HEK293 (cell line): ENCODE results near the gene RIN1.

Experiments
- CTCF ChIA-PET: fragments of 350-600 bp; formaldehyde crosslinking; extraction: SDS; loops from one replicate; lab custom pipeline; 2021; ENCODE audit warnings: antibody characterized with exemption; lab: Yijun Ruan, JAX
- POLR2A ChIA-PET: fragments of 300-600 bp; formaldehyde crosslinking; extraction: SDS; loops from one replicate; lab custom pipeline; 2020; ENCODE audit warnings: antibody characterized with exemption, inconsistent platforms; lab: Yijun Ruan, JAX
- H3K27ac ChIP-seq: fragments of 200-500 bp; sonication (Bioruptor generic); 2 replicates; pipeline ENCODE4 v1.5.1; 2014; ENCODE audit warnings: low read depth, low read length, control low read depth, inconsistent platforms; ENCODE audit errors: extremely low read depth
- H3K36me3 ChIP-seq, 2 experiments: fragments of 200-500 bp in 1 of 2; sonication (Bioruptor generic) in 1 of 2; 1 replicate in 1 of 2; 2 replicates in 1 of 2; pipeline ENCODE4 v1.5.1; 2014 to 2017; ENCODE audit warnings: inconsistent platforms in 2 of 2, low read length in 2 of 2; ENCODE audit not compliant: control insufficient read depth in 2 of 2, insufficient read depth in 1 of 2
- H3K4me1 ChIP-seq: fragments of 200-500 bp; sonication (Bioruptor generic); 2 replicates; pipeline ENCODE4 v1.5.1; 2014; ENCODE audit warnings: mild to moderate bottlenecking, low read length, inconsistent platforms; ENCODE audit not compliant: control insufficient read depth, insufficient read depth
- H3K4me3 ChIP-seq: 2 replicates; pipeline ENCODE4 v1.5.1; 2011; ENCODE audit warnings: low read depth, mild to moderate bottlenecking, control low read depth, low read length, moderate library complexity
- H3K9me3 ChIP-seq: fragments of 200-500 bp; sonication (Bioruptor generic); 2 replicates; pipeline ENCODE4 v1.5.1; 2014; ENCODE audit warnings: low read depth, low read length, inconsistent platforms; ENCODE audit not compliant: control insufficient read depth, insufficient read depth
- GLI4 ChIP-seq: fragments of 450-650 bp; formaldehyde crosslinking; IDR thresholded peaks from 2 replicates; pipeline ENCODE4 v1.5.1; 2016; ENCODE audit warnings: missing biosample characterization, missing genetic modification characterization
- HOXD13 ChIP-seq: sonication (generic); formaldehyde crosslinking; IDR thresholded peaks from 2 replicates; pipeline ENCODE4 v1.8.0; 2022; ENCODE audit warnings: missing genetic modification reagents, borderline replicate concordance
- KLF8 ChIP-seq: fragments of 450-650 bp; formaldehyde crosslinking; IDR thresholded peaks from 2 replicates; pipeline ENCODE4 v1.5.1; 2016; ENCODE audit warnings: missing biosample characterization, missing genetic modification characterization
- MEIS1 ChIP-seq: sonication (generic); formaldehyde crosslinking; IDR thresholded peaks from 2 replicates; pipeline ENCODE4 v1.8.1; 2022; ENCODE audit warnings: missing genetic modification reagents, mild to moderate bottlenecking, borderline replicate concordance
- OSR2 ChIP-seq: fragments of 450-650 bp; formaldehyde crosslinking; IDR thresholded peaks from 2 replicates; pipeline ENCODE4 v1.5.1; 2016; ENCODE audit warnings: missing biosample characterization, missing genetic modification characterization
- OVOL3 ChIP-seq: fragments of 450-650 bp; formaldehyde crosslinking; IDR thresholded peaks from 2 replicates; pipeline ENCODE4 v1.5.1; 2016; ENCODE audit warnings: missing biosample characterization, missing genetic modification characterization
- SCRT1 ChIP-seq: fragments of 450-650 bp; formaldehyde crosslinking; IDR thresholded peaks from 2 replicates; pipeline ENCODE4 v1.5.1; 2016; ENCODE audit warnings: missing biosample characterization, missing genetic modification characterization, borderline replicate concordance
- ZBTB1 ChIP-seq: fragments of 450-650 bp; formaldehyde crosslinking; IDR thresholded peaks from 2 replicates; pipeline ENCODE4 v1.5.1; 2016; ENCODE audit warnings: missing biosample characterization, missing genetic modification characterization
- ZBTB17 ChIP-seq: fragments of 450-650 bp; formaldehyde crosslinking; IDR thresholded peaks from 2 replicates; pipeline ENCODE4 v1.5.1; 2016; ENCODE audit warnings: missing biosample characterization, missing genetic modification characterization
- ZBTB21 ChIP-seq: fragments of 450-650 bp; formaldehyde crosslinking; IDR thresholded peaks from 2 replicates; pipeline ENCODE4 v1.5.1; 2017; ENCODE audit warnings: missing biosample characterization, missing genetic modification characterization
- ZBTB48 ChIP-seq: fragments of 450-650 bp; formaldehyde crosslinking; IDR thresholded peaks from 2 replicates; pipeline ENCODE4 v1.5.1; 2016; ENCODE audit warnings: missing biosample characterization, missing genetic modification characterization
- ZIC2 ChIP-seq: fragments of 450-650 bp; formaldehyde crosslinking; IDR thresholded peaks from 2 replicates; pipeline ENCODE4 v1.5.1; 2016; ENCODE audit warnings: missing biosample characterization, missing genetic modification characterization
- ZNF140 ChIP-seq: fragments of 450-650 bp; formaldehyde crosslinking; IDR thresholded peaks from 2 replicates; pipeline ENCODE4 v1.5.1; 2016; ENCODE audit warnings: missing biosample characterization, missing genetic modification characterization
- ZNF157 ChIP-seq: fragments of 450-650 bp; formaldehyde crosslinking; IDR thresholded peaks from 2 replicates; pipeline ENCODE4 v1.5.1; 2016; ENCODE audit warnings: missing biosample characterization, missing genetic modification characterization
- ZNF184 ChIP-seq: fragments of 450-650 bp; IDR thresholded peaks from 2 replicates; pipeline ENCODE4 v1.5.1; 2018; ENCODE audit warnings: missing biosample characterization, mild to moderate bottlenecking, missing genetic modification characterization
- ZNF223 ChIP-seq: fragments of 450-650 bp; formaldehyde crosslinking; IDR thresholded peaks from 2 replicates; pipeline ENCODE4 v1.5.1; 2016; ENCODE audit warnings: missing biosample characterization, missing genetic modification characterization
- ZNF266 ChIP-seq: fragments of 450-650 bp; formaldehyde crosslinking; IDR thresholded peaks from 2 replicates; pipeline ENCODE4 v1.5.1; 2016; ENCODE audit warnings: missing biosample characterization, missing genetic modification characterization, low read depth
- ZNF292 ChIP-seq: fragments of 450-650 bp; formaldehyde crosslinking; IDR thresholded peaks from 2 replicates; pipeline ENCODE4 v1.5.1; 2016; ENCODE audit warnings: low read depth, missing biosample characterization, missing genetic modification characterization, borderline replicate concordance
- ZNF335 ChIP-seq: fragments of 450-650 bp; formaldehyde crosslinking; conservative IDR thresholded peaks from 2 replicates; pipeline ENCODE4 v1.5.1; 2016; ENCODE audit warnings: missing biosample characterization, missing genetic modification characterization
- ZNF366 ChIP-seq: fragments of 450-650 bp; formaldehyde crosslinking; conservative IDR thresholded peaks from 2 replicates; pipeline ENCODE4 v1.5.1; 2016; ENCODE audit warnings: missing biosample characterization, missing genetic modification characterization
- ZNF404 ChIP-seq: fragments of 450-650 bp; formaldehyde crosslinking; IDR thresholded peaks from 2 replicates; pipeline ENCODE4 v1.5.1; 2017; ENCODE audit warnings: missing biosample characterization, missing genetic modification characterization
- ZNF426 ChIP-seq: fragments of 450-650 bp; formaldehyde crosslinking; IDR thresholded peaks from 2 replicates; pipeline ENCODE4 v1.5.1; 2017; ENCODE audit warnings: missing biosample characterization, missing genetic modification characterization, mild to moderate bottlenecking, inconsistent platforms, moderate library complexity
- ZNF548 ChIP-seq: fragments of 450-650 bp; formaldehyde crosslinking; IDR thresholded peaks from 2 replicates; pipeline ENCODE4 v1.5.1; 2016; ENCODE audit warnings: missing biosample characterization, missing genetic modification characterization
- ZNF555 ChIP-seq: fragments of 450-650 bp; formaldehyde crosslinking; conservative IDR thresholded peaks from 2 replicates; pipeline ENCODE4 v1.5.1; 2017; ENCODE audit warnings: missing biosample characterization, mild to moderate bottlenecking, missing genetic modification characterization, inconsistent platforms
- ZNF571 ChIP-seq: fragments of 450-650 bp; formaldehyde crosslinking; IDR thresholded peaks from 2 replicates; pipeline ENCODE4 v1.5.0; 2017; ENCODE audit warnings: missing biosample characterization, missing genetic modification characterization
- ZNF600 ChIP-seq: fragments of 450-650 bp; formaldehyde crosslinking; IDR thresholded peaks from 2 replicates; pipeline ENCODE4 v1.5.1; 2016; ENCODE audit warnings: missing biosample characterization, missing genetic modification characterization
- ZNF660 ChIP-seq: fragments of 450-650 bp; IDR thresholded peaks from 2 replicates; pipeline ENCODE4 v1.5.1; 2018; ENCODE audit warnings: missing biosample characterization, mild to moderate bottlenecking, missing genetic modification characterization
- ZNF792 ChIP-seq: fragments of 450-650 bp; formaldehyde crosslinking; IDR thresholded peaks from 2 replicates; pipeline ENCODE4 v1.5.1; 2016; ENCODE audit warnings: missing biosample characterization, missing genetic modification characterization
- ZNF830 ChIP-seq: fragments of 450-650 bp; IDR thresholded peaks from 2 replicates; pipeline ENCODE4 v1.5.0; 2018; ENCODE audit warnings: missing biosample characterization, missing genetic modification characterization, low read depth, mild to moderate bottlenecking, moderate library complexity
- TF ChIP-seq, protein P1 (sequence below): fragments of 450-650 bp; formaldehyde crosslinking; IDR thresholded peaks from 2 replicates; pipeline ENCODE4 v1.5.0; 2017; ENCODE audit warnings: missing biosample characterization, missing genetic modification characterization, borderline replicate concordance
- TF ChIP-seq, protein P2 (sequence below): fragments of 450-650 bp; formaldehyde crosslinking; IDR thresholded peaks from 2 replicates; pipeline ENCODE4 v1.5.1; 2016; ENCODE audit warnings: missing biosample characterization, missing genetic modification characterization

The RIN1 gene

DNA sequence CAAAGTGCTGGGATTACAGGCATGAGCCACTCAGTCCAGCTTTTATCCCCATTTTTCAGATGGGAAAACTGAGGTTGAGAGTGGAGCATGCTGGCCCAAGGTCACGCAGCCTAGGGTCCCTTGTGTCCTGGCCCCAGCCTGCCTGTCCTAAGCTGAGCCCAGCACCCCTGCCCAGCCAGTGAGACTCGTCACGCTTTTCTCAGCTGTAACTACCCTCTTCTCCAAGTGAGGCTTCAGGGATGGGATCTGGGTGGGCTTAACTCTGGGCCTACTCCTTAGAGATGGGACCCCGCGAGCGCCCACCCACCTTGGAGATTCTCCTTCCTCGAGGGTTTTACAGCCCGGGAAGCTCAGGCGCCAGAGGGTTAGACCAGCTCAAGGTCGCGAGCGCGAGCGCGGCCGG is 44.9 kb downstream of the RIN1 start (continued):
- TF ChIP-seq ZNF335 (tag by site-specific recombination) (peak; percentile 69), ZNF184 (tag by site-specific recombination) (no peak), OSR2 (tag by site-specific recombination) (no peak), KLF8 (tag by site-specific recombination) (no peak), OVOL3 (tag by site-specific recombination) (no peak), ZNF292 (tag by site-specific recombination) (no peak), MEIS1 (no peak), ZNF426 (no peak)

DNA sequence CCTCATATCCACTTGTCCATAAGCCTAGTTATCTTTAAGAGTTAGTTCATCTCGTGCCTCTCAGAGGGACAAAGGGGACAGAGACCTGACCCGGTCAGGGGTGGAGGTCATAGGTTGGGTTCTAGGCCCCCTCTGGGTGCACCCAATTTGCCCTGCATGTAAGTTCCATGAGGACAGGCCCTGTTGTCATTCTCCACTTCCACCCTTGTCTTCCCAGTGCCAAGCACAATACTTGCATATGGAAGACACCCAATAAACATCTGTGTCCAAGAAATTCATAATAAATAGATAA is 46.0 kb downstream of the RIN1 start:
- ChIA-PET POLR2A (no interaction called here), CTCF (interaction anchor here (1.5 kb wide), 1 partner anchor 10 kb away, joined by 5 read pairs; no protein-coding TSS in a partner anchor)
- Histone ChIP-seq H3K9me3 (no peaks in the 10 kb centered on the region), H3K36me3 (peaks cover 0 to 15% of the 10 kb centered on the region in 2 experiments; a peak in 1 of 3 replicates), H3K27ac (no peak overlapping the region), H3K4me3 (no peak overlapping the region), H3K4me1 (no peaks in the 10 kb centered on the region)
- TF ChIP-seq OVOL3 (tag by site-specific recombination): no peak
- TF ChIP-seq ZBTB48 (tag by site-specific recombination): no peak
- no peak for TF ChIP-seq ZNF335 (tag by site-specific recombination)
- TF ChIP-seq, protein P1, sequence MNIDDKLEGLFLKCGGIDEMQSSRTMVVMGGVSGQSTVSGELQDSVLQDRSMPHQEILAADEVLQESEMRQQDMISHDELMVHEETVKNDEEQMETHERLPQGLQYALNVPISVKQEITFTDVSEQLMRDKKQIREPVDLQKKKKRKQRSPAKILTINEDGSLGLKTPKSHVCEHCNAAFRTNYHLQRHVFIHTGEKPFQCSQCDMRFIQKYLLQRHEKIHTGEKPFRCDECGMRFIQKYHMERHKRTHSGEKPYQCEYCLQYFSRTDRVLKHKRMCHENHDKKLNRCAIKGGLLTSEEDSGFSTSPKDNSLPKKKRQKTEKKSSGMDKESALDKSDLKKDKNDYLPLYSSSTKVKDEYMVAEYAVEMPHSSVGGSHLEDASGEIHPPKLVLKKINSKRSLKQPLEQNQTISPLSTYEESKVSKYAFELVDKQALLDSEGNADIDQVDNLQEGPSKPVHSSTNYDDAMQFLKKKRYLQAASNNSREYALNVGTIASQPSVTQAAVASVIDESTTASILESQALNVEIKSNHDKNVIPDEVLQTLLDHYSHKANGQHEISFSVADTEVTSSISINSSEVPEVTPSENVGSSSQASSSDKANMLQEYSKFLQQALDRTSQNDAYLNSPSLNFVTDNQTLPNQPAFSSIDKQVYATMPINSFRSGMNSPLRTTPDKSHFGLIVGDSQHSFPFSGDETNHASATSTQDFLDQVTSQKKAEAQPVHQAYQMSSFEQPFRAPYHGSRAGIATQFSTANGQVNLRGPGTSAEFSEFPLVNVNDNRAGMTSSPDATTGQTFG (tag by site-specific recombination): no peak
- TF ChIP-seq ZNF223 (tag by site-specific recombination): no peak
- no peak for TF ChIP-seq SCRT1 (tag by site-specific recombination)
- TF ChIP-seq ZNF140 (tag by site-specific recombination): no peak
- TF ChIP-seq ZNF266 (tag by site-specific recombination): no peak

DNA sequence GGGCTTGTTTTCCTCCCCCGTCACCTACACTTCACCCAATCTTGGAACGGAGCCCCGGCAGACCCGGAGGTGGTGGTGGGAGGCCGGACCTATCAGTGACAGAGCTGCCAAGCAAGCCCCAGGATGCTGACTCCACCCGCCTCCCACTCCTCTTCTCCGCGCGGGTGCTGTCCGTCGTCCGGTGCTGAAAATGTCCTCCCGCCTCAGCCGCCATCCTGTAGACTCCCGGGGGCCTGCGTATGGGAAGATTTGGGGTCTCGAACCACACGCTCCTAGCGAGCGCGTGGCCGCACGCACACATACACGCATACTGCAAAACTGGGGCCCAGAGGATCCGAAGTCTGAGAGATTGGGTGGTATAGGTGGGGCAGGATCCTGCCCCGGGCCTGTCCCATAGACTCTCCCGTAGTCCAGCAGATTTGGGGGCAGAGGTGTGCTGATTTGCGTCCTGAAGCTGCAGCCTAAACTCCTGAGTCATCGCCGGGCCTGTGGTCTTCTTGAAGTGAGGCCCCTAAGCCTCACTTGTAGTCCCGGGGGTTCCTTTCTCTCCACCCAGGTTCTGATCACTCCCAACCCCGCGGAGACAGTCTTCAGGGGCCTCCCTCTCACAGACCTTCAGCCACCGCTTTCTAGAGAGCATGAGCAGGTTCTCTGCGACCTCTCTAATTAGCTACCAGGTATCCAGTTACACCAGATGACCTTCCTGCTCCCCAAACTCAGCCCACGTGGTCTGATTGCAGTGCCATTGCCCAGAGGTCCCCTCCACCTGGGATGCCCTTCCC is 46.5 kb downstream of the RIN1 start:
- ChIA-PET CTCF (interaction anchor here (0.6 to 2.3 kb wide), 13 partner anchors 9 to 1352 kb away, joined by 3 to 9 read pairs (median 5); partner anchors contain the start of gene RAB1B), POLR2A (interaction anchor here (0.6 to 1.8 kb wide), 28 partner anchors 8 to 510 kb away, joined by 3 to 32 read pairs (median 4); partner anchors contain the start of genes BRMS1, CCDC85B, MRPL11 and NPAS4)
- Histone ChIP-seq H3K27ac (no peak overlapping the region), H3K9me3 (no peaks in the 10 kb centered on the region), H3K4me1 (no peaks in the 10 kb centered on the region), H3K4me3 (peak overlapping the region; percentile 46), H3K36me3 (peaks cover 0 to 20% of the 10 kb centered on the region in 2 experiments; a peak in 1 of 3 replicates)
- TF ChIP-seq ZBTB1 (tag by site-specific recombination) (no peak), ZNF548 (tag by site-specific recombination) (no peak), ZNF660 (tag by site-specific recombination) (no peak), ZBTB21 (tag by site-specific recombination) (no peak), ZIC2 (tag by site-specific recombination) (peak; percentile 5; the same call in 1 of the 2 replicates), ZNF404 (tag by site-specific recombination) (no peak), ZNF792 (tag by site-specific recombination) (no peak), ZNF600 (tag by site-specific recombination) (peak; percentile 80), ZNF157 (tag by site-specific recombination) (no peak), ZNF366 (tag by site-specific recombination) (no peak), ZNF571 (no peak), HOXD13 (CRISPR knock-in tag) (0 out of 2 replicates have a peak, but pooled peaks have one; percentile 27), ZBTB17 (tag by site-specific recombination) (0 out of 2 replicates have a peak, but pooled peaks have one; percentile 61), GLI4 (tag by site-specific recombination) (no peak), ZNF555 (tag by site-specific recombination) (no peak), ZNF184 (tag by site-specific recombination) (no peak), ZNF830 (no peak)
- TF ChIP-seq, protein P2, sequence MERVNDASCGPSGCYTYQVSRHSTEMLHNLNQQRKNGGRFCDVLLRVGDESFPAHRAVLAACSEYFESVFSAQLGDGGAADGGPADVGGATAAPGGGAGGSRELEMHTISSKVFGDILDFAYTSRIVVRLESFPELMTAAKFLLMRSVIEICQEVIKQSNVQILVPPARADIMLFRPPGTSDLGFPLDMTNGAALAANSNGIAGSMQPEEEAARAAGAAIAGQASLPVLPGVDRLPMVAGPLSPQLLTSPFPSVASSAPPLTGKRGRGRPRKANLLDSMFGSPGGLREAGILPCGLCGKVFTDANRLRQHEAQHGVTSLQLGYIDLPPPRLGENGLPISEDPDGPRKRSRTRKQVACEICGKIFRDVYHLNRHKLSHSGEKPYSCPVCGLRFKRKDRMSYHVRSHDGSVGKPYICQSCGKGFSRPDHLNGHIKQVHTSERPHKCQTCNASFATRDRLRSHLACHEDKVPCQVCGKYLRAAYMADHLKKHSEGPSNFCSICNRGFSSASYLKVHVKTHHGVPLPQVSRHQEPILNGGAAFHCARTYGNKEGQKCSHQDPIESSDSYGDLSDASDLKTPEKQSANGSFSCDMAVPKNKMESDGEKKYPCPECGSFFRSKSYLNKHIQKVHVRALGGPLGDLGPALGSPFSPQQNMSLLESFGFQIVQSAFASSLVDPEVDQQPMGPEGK (tag by site-specific recombination): peak; percentile 15; the same call in 1 of the 2 replicates
